K562 (cell line): Measurements from ENCODE around the gene ADCYAP1. TPM values are rescaled to one million over a fixed set of nuclear protein-coding genes. Genes with fewer than 3 reads are reported as not detected.

Source experiments
- ARID1B ChIP-seq: fragments of 450-650 bp; IDR thresholded peaks from 2 replicates; pipeline ENCODE4 v1.6.1; 2016; ENCODE audit warnings: antibody characterized with exemption, mild to moderate bottlenecking, inconsistent platforms
- CBX5 ChIP-seq: IDR thresholded peaks from 2 replicates; pipeline ENCODE4 v1.6.1; 2014; ENCODE audit warnings: low read depth, borderline replicate concordance
- CCAR2 ChIP-seq: fragments of 200-400 bp; formaldehyde crosslinking; IDR thresholded peaks from 2 replicates; pipeline ENCODE4 v1.6.1; 2017; ENCODE audit warnings: mild to moderate bottlenecking, low read depth, low read length
- ERF ChIP-seq: fragments of 450-650 bp; formaldehyde crosslinking; IDR thresholded peaks from 2 replicates; pipeline ENCODE4 v1.4.0; 2020; ENCODE audit warnings: mild to moderate bottlenecking, mixed read lengths
- ESRRA ChIP-seq: fragments of 450-650 bp; IDR thresholded peaks from 2 replicates; pipeline ENCODE4 v1.6.1; 2014; ENCODE audit warnings: low read depth, mild to moderate bottlenecking, moderate library complexity, borderline replicate concordance
- GTF2E2 ChIP-seq: fragments of 200-800 bp; sonication (Bioruptor generic); IDR thresholded peaks from 2 replicates; pipeline ENCODE4 v1.6.1; 2016; ENCODE audit warnings: missing genetic modification characterization, missing compliant biosample characterization
- HMGXB4 ChIP-seq: sonication (generic); formaldehyde crosslinking; IDR thresholded peaks from 2 replicates; pipeline ENCODE4 v1.8.1; 2023; ENCODE audit warnings: mild to moderate bottlenecking, missing genetic modification reagents
- HNRNPK ChIP-seq: fragments of 200-400 bp; formaldehyde crosslinking; IDR thresholded peaks from one replicate; pipeline ENCODE4 v1.6.1; 2018; ENCODE audit warnings: mild to moderate bottlenecking, low read depth, low read length; ENCODE audit not compliant: poor library complexity, severe bottlenecking
- LCOR ChIP-seq: sonication (generic); formaldehyde crosslinking; IDR thresholded peaks from 2 replicates; pipeline ENCODE4 v1.8.0; 2022; ENCODE audit warnings: mild to moderate bottlenecking, missing genetic modification reagents
- MYNN ChIP-seq, 2 experiments: sonication (generic); formaldehyde crosslinking in 1 of 2; IDR thresholded peaks; 2 replicates each; pipeline versions ENCODE4 v1.5.0 to v1.6.1; 2016 to 2020; ENCODE audit warnings: antibody characterized with exemption in 1 of 2, missing genetic modification reagents in 1 of 2
- NFYB ChIP-seq: IDR thresholded peaks from 2 replicates; pipeline ENCODE4 v1.6.1; 2011; ENCODE audit warnings: mild to moderate bottlenecking, moderate library complexity; ENCODE audit not compliant: insufficient read length; ENCODE audit errors: extremely low read depth
- NUFIP1 ChIP-seq: fragments of 450-650 bp; IDR thresholded peaks from 2 replicates; pipeline ENCODE4 v1.6.1; 2018; ENCODE audit not compliant: partially characterized antibody
- PHTF2 ChIP-seq: fragments of 250-450 bp; sonication (Bioruptor Pico); IDR thresholded peaks from 2 replicates; pipeline ENCODE4 v1.5.0; 2021; ENCODE audit warnings: mild to moderate bottlenecking
- PRPF4 ChIP-seq: fragments of 200-400 bp; formaldehyde crosslinking; IDR thresholded peaks from one replicate; pipeline ENCODE4 v1.6.1; 2017; ENCODE audit warnings: low read length, low read depth, mild to moderate bottlenecking; ENCODE audit not compliant: insufficient read depth, poor library complexity, severe bottlenecking
- RBM15 ChIP-seq: fragments of 200-400 bp; formaldehyde crosslinking; IDR thresholded peaks from 2 replicates; pipeline ENCODE4 v1.6.1; 2018; ENCODE audit warnings: mild to moderate bottlenecking, low read length, moderate library complexity; ENCODE audit not compliant: insufficient read depth
- SMARCA4 ChIP-seq: fragments of 450-650 bp; IDR thresholded peaks from 2 replicates; pipeline ENCODE4 v1.6.1; 2016
- TRIM28 ChIP-seq: fragments of 450-650 bp; IDR thresholded peaks from 2 replicates; pipeline ENCODE4 v1.6.1; 2017
- ZFP36 ChIP-seq: fragments of 150-350 bp; IDR thresholded peaks from 2 replicates; pipeline ENCODE4 v1.6.1; 2018; ENCODE audit warnings: low read length, low read depth; ENCODE audit not compliant: partially characterized antibody
- ZNF695 ChIP-seq: fragments of 450-650 bp; formaldehyde crosslinking; IDR thresholded peaks from 2 replicates; pipeline ENCODE4 v1.4.0; 2020; ENCODE audit warnings: mild to moderate bottlenecking, moderate library complexity
- ZZZ3 ChIP-seq: fragments of 450-650 bp; IDR thresholded peaks from 2 replicates; pipeline ENCODE4 v1.6.1; 2016; ENCODE audit warnings: antibody characterized with exemption, mild to moderate bottlenecking, moderate library complexity
- polyA plus RNA-seq, 8 experiments: library from polyadenylated mRNA; depleted of rRNA in 4 of 8; stranded (reverse) in 5 of 8; unstranded in 3 of 8; fragments of >200 nt; fragmentation: Nextera tagmentation in 2 of 8; fragmentation: Illumina TruSeq in 1 of 8; extraction: Ambion mirVana in 2 of 8; extraction: Trizol in 1 of 8; gene quantifications; 2 replicates each; pipeline versions ENCODE4 v1.2.1 to v1.2.3, GENCODE V29; 2011 to 2014; ENCODE audit warnings: inconsistent platforms in 1 of 8, missing spikeins in 1 of 8
- total RNA-seq, 7 experiments: library from RNA; depleted of rRNA in 6 of 7; stranded (reverse); fragments of >200 nt in 6 of 7; fragmentation: Illumina TruSeq in 2 of 7; extraction: Trizol in 2 of 7; gene quantifications; 2 replicates each; pipeline versions ENCODE4 v1.2.1 to v1.2.3, GENCODE V29; 2011 to 2021; ENCODE audit warnings: low replicate concordance in 1 of 7
- TF ChIP-seq, protein P1 (sequence below): fragments of 450-650 bp; formaldehyde crosslinking; IDR thresholded peaks from 2 replicates; pipeline ENCODE4 v1.4.0; 2020; ENCODE audit warnings: mild to moderate bottlenecking, mixed read lengths
- TF ChIP-seq, protein P2 (sequence below): fragments of 450-650 bp; IDR thresholded peaks from 2 replicates; pipeline ENCODE4 v1.6.1; 2016; ENCODE audit warnings: antibody characterized with exemption
- TF ChIP-seq, protein P3 (sequence below), 2 experiments: fragments of 200-800 bp in 1 of 2; sonication (Bioruptor generic) in 1 of 2; sonication (generic) in 1 of 2; formaldehyde crosslinking in 1 of 2; IDR thresholded peaks in 1 of 2; conservative IDR thresholded peaks in 1 of 2; 2 replicates each; pipeline versions ENCODE4 v1.5.0 to v1.6.1; 2016 to 2020; ENCODE audit warnings: missing compliant biosample characterization in 1 of 2, missing genetic modification characterization in 1 of 2, missing genetic modification reagents in 1 of 2

ADCYAP1 gene
- total and polyA plus RNA-seq, 9 of the 15 experiments (the other 6 are each of a cell fraction or from before 2014, with no cell fraction given) = 0.03 TPM; not detected in 8

- TF ChIP-seq ARID1B = no peak
- TF ChIP-seq ZFP36 = peak; percentile 42
- no peak for TF ChIP-seq LCOR (CRISPR knock-in tag)
- TF ChIP-seq NUFIP1 = no peak
- no peak for TF ChIP-seq ZZZ3
- TF ChIP-seq, protein P1, sequence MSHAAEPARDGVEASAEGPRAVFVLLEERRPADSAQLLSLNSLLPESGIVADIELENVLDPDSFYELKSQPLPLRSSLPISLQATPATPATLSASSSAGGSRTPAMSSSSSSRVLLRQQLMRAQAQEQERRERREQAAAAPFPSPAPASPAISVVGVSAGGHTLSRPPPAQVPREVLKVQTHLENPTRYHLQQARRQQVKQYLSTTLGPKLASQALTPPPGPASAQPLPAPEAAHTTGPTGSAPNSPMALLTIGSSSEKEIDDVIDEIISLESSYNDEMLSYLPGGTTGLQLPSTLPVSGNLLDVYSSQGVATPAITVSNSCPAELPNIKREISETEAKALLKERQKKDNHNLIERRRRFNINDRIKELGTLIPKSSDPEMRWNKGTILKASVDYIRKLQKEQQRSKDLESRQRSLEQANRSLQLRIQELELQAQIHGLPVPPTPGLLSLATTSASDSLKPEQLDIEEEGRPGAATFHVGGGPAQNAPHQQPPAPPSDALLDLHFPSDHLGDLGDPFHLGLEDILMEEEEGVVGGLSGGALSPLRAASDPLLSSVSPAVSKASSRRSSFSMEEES (CRISPR knock-in tag) = no peak
- no peak for TF ChIP-seq PRPF4
- TF ChIP-seq MYNN (IDR thresholded peaks at IDR 0.05) = no peak
- TF ChIP-seq MYNN (CRISPR knock-in tag; IDR thresholded peaks at IDR 0.05) = no peak
- no peak for TF ChIP-seq NFYB
- TF ChIP-seq ESRRA = peak; percentile 77; the same call in 1 of the 2 replicates
- no peak for TF ChIP-seq HNRNPK
- no peak for TF ChIP-seq GTF2E2 (tag)
- TF ChIP-seq CCAR2 = no peak
- TF ChIP-seq TRIM28 = no peak
- no peak for TF ChIP-seq ZNF695 (CRISPR knock-in tag)
- TF ChIP-seq SMARCA4 = no peak
- TF ChIP-seq CBX5 = 0 out of 2 replicates have a peak, but pooled peaks have one; percentile 33
- no peak for TF ChIP-seq RBM15
- TF ChIP-seq, protein P2, sequence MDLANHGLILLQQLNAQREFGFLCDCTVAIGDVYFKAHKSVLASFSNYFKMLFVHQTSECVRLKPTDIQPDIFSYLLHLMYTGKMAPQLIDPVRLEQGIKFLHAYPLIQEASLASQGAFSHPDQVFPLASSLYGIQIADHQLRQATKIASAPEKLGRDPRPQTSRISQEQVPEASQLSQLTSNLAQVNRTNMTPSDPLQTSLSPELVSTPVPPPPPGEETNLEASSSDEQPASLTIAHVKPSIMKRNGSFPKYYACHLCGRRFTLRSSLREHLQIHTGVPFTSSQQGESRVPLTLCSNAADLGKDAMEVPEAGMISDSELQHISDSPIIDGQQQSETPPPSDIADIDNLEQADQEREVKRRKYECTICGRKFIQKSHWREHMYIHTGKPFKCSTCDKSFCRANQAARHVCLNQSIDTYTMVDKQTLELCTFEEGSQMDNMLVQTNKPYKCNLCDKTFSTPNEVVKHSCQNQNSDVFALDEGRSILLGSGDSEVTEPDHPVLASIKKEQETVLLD = no peak
- TF ChIP-seq HMGXB4 (CRISPR knock-in tag) = no peak
- TF ChIP-seq ERF (CRISPR knock-in tag) = 0 out of 2 replicates have a peak, but pooled peaks have one; percentile 29
- no peak for TF ChIP-seq PHTF2 (CRISPR knock-in tag)
- TF ChIP-seq, protein P3, sequence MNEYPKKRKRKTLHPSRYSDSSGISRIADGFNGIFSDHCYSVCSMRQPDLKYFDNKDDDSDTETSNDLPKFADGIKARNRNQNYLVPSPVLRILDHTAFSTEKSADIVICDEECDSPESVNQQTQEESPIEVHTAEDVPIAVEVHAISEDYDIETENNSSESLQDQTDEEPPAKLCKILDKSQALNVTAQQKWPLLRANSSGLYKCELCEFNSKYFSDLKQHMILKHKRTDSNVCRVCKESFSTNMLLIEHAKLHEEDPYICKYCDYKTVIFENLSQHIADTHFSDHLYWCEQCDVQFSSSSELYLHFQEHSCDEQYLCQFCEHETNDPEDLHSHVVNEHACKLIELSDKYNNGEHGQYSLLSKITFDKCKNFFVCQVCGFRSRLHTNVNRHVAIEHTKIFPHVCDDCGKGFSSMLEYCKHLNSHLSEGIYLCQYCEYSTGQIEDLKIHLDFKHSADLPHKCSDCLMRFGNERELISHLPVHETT (CRISPR knock-in tag; conservative IDR thresholded peaks at IDR 0.05 in 1 of 2, IDR thresholded peaks at IDR 0.05 in 1 of 2) = no peak
Measured at GRCh38 chr18:864872-865273, 39.8 kb upstream of the ADCYAP1 start (continued).
